Measurements from ENCODE around the gene FIGLA. TPM values are rescaled to one million over a fixed set of nuclear protein-coding genes. Genes with fewer than 3 reads are reported as not detected.
"Not testable (repeated sequence)": the region's sequence is repeated elsewhere in the genome, so short reads cannot be mapped to it uniquely, and the experiment has no call there.

FIGLA gene
- total and polyA plus RNA-seq, 5 donors, result not detected

DNA sequence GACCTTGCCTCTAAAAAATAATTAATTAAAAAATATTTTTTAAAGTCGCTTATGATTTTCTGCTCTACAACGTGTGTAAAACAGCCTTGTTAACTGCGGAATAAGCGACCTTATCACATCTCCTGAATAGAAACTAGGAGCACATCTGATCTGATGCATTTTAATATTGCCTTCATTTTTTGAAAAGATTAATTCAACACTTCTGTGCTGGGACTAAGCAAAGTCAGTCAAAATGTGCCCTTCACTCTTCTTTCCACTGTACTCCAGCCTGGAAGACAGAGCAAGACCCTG is 17.3 kb upstream of the FIGLA start:
- no peak for DNase-seq

DNA sequence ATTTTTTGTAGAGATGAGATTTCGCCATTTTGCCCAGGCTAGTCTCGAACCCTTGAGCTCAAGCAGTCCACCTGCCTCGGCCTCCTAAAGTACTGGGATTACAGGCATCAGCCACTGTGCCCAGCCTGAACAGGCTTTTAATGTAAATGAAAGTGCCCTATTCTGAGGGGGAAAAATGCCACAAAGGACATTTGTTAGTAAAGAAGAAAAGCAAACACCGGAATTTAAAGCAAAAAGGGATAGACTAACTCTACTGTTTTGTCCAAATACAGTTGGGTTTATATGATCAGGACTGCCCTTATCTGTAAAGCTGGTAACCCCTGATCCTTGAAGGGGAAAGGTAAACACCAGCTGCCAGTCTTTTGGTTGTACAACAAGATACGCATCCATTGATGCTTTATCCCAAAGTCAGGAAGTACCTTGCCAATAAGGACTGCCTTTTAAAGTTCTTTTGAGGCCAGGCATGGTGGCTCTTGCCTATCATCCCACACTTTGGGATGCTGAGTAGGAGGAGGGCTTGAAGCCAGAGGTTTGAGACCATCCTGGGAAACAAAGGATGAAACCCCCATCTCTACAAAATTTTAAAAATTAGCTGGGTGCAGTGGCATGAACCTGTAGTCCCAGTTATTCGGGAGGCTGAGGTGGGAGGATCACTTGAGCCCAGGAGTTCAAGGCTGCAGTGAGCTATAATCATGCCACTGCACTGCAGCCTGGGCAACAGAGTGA is 16.8 kb upstream of the FIGLA start:
- no peaks in the 10 kb centered on the region for H3K27me3 ChIP-seq (ENCODE audit: control insufficient read depth, insufficient read depth)
- no peak overlapping the region for H3K27ac ChIP-seq (ENCODE audit: low read length)
- intact Hi-C loops (cut with DNase I), result no loop called here
- no peak overlapping the region for H3K4me3 ChIP-seq (ENCODE audit: low read length)
- no peaks in the 10 kb centered on the region for H3K9me3 ChIP-seq (ENCODE audit: control insufficient read depth, low read length)
- 90% methylated on average over 6 of the region's 6 CpGs for WGBS
- ATAC-seq (no peak), DNase-seq (no peak)
- no peaks in the 10 kb centered on the region for H3K4me1 ChIP-seq (ENCODE audit: control insufficient read depth, insufficient read depth, low read length)

More for the DNA sequence above, 17.3 kb upstream of the FIGLA start:
- ATAC-seq, result no peak
- no peaks in the 10 kb centered on the region for H3K27me3 ChIP-seq (ENCODE audit: control insufficient read depth, insufficient read depth)
- no peak overlapping the region for H3K4me3 ChIP-seq (ENCODE audit: low read length)
- H3K9me3 ChIP-seq (ENCODE audit: control insufficient read depth, low read length), result no peaks in the 10 kb centered on the region
- WGBS, result 94% methylated on average over 4 of the region's 4 CpGs
- no peak overlapping the region for H3K27ac ChIP-seq (ENCODE audit: low read length)
- intact Hi-C loops (cut with DNase I), result no loop called here
- no peaks in the 10 kb centered on the region for H3K4me1 ChIP-seq (ENCODE audit: control insufficient read depth, insufficient read depth, low read length)

DNA sequence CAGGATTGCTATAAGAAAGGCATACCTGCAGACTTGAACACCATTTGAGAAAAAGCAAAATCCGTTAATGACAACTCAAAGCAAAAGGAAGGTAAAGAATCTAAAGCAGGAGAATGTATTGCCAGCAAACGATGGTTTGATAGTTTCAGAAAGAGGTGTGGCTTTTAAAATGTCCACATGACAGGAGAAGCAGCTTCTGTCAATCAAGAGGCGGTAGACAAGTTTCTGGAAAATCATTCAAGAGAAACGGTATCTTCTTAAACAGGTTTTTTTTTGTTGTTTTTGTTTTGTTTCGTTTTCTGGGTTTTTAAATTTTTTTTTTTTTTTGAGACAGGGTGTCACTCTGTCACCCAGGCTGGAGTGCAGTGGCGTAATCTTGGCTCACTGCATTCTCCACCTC is 16.2 kb upstream of the FIGLA start:
- ATAC-seq (no peak), DNase-seq (no peak)
- Histone ChIP-seq H3K27me3 (ENCODE audit: control insufficient read depth, insufficient read depth) (no peaks in the 10 kb centered on the region), H3K27ac (ENCODE audit: low read length) (no peak overlapping the region), H3K9me3 (ENCODE audit: control insufficient read depth, low read length) (no peaks in the 10 kb centered on the region), H3K4me3 (ENCODE audit: low read length) (no peak overlapping the region), H3K4me1 (ENCODE audit: control insufficient read depth, insufficient read depth, low read length) (no peaks in the 10 kb centered on the region)
- intact Hi-C loops (cut with DNase I), result no loop called here
- WGBS, result 67% methylated on average over 6 of the region's 6 CpGs

DNA sequence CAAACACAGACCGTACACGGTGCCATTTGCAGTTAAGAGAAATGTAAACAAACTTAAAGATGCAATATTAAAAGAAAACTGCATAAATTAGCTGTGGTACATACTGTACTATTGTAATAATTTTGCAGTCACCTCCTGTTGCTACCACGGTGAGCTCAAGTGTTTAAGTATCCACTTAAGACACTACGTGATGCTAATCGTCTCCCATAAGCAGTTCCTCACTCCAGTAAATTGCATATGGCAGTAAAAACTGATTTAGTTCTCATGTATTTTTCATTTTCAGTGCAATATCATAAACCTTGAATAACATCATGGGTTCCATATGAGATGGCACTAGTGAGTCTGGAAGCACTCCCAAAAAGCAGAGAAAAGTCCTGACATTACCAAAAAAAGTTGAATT is 15.6 kb upstream of the FIGLA start:
- Histone ChIP-seq H3K4me3 (ENCODE audit: low read length) (no peak overlapping the region), H3K27me3 (ENCODE audit: control insufficient read depth, insufficient read depth) (no peaks in the 10 kb centered on the region), H3K27ac (ENCODE audit: low read length) (no peak overlapping the region), H3K9me3 (ENCODE audit: control insufficient read depth, low read length) (no peaks in the 10 kb centered on the region), H3K4me1 (ENCODE audit: control insufficient read depth, insufficient read depth, low read length) (no peaks in the 10 kb centered on the region)
- DNase-seq (no peak), ATAC-seq (no peak)
- 63% methylated on average over 5 of the region's 5 CpGs for WGBS
- intact Hi-C loops (cut with DNase I), result no loop called here

DNA sequence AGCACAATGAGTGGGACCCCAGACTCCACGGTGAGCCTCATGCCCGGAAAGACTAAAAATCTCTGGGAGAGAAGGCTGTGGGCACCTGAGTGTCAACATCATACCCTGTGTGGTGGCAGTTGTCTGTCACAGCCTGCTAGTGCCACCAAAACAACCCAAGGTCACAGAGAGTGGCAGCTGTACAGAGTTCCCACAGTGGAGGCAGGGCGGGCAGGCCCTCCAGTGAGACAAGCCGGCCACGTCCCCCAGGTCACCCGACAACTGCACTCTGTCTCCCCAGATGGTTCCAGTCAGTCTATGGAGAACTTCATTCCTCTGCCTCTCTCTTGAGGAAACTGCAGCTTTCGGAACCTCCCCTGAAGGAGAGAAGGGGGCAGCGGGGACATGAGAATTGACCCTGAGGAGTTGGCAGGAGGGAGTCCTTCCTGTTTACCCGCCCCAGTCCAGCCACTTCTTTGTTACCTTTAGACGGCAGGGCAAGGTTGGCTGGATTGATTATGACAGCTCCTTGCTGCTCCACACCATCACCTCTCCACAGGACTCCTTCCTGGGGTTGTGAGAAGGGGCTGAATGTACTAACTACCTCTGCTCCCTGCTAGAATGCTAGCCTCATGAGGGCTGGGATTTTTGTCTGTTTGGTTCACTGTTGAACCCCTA is 11.3 kb upstream of the FIGLA start:
- ATAC-seq (no peak), DNase-seq (peak in 1 of 3 donors; percentile 15)
- H3K27me3 ChIP-seq (ENCODE audit: control insufficient read depth, insufficient read depth), result no peaks in the 10 kb centered on the region
- H3K4me3 ChIP-seq (ENCODE audit: low read length), result no peak overlapping the region
- H3K4me1 ChIP-seq (ENCODE audit: control insufficient read depth, insufficient read depth, low read length), result no peaks in the 10 kb centered on the region
- no peaks in the 10 kb centered on the region for H3K9me3 ChIP-seq (ENCODE audit: control insufficient read depth, low read length)
- no peak overlapping the region for H3K27ac ChIP-seq (ENCODE audit: low read length)
- WGBS, result 64% methylated on average over 10 of the region's 10 CpGs
- intact Hi-C loops (cut with DNase I), result no loop called here

DNA sequence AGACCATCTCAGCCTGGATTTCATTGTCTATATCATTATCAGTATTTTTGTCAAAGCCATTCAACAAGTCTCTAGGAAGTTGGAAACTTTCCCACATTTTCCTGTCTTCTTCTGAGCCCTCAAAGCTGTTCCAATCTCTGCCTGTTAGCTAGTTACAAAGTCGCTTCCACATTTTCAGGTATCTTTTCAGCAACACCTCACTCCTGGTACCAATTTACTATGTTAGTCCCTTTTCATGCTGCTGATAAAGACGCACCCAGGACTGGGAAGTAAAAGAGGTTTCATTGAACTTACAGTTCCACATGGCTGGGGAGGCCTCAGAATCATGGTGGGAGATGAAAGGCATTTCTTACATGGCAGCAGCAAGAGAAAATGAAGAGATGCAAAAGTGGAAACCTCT is 9.3 kb upstream of the FIGLA start:
- Histone ChIP-seq H3K4me3 (ENCODE audit: low read length) (no peak overlapping the region), H3K4me1 (ENCODE audit: control insufficient read depth, insufficient read depth, low read length) (no peaks in the 10 kb centered on the region), H3K27ac (ENCODE audit: low read length) (no peak overlapping the region), H3K27me3 (ENCODE audit: control insufficient read depth, insufficient read depth) (no peaks in the 10 kb centered on the region), H3K9me3 (ENCODE audit: control insufficient read depth, low read length) (no peaks in the 10 kb centered on the region)
- intact Hi-C loops (cut with DNase I), result no loop called here
- ATAC-seq (no peak), DNase-seq (no peak)
- 84% methylated on average over 2 of the region's 2 CpGs for WGBS

DNA sequence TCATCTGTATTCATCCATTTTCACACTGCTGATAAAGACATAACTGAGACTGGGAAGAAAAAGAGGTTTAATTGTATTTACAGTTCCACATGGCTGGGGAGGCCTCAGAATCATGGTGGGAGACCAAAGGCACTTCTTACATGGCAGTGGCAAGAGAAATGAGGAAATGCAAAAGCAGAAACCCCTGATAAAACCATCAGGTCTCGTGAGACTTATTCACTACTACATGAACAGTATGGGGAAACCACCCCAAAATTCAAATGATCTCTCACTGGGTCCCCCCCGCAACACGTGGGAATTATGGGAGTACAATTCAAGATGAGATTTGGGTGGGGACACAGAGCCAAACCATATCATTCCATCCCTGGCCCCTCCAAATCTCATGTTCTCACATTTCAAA is 7.6 kb upstream of the FIGLA start:
- intact Hi-C loops (cut with DNase I), result not testable (repeated sequence)
- 85% methylated on average over 3 of the region's 3 CpGs for WGBS

DNA sequence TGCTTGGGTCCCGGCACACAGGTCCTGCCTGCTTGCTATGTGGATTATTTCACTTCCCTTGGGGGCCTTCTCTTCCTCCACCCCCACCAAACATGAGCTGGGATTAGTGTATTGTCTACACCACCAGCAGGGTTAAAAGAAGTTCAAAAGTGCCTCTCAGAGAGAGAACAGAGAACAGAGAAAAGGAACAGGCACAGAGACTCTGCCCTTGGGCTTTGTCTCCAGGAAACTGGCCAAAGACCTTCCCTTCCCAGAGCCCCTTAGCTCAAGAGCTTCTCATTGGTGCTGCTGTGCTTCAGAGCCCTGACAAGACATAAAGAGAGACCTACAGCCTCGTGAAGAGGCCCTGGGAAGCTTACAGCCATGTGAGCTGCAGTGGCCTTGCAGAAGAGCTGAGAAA is 7.1 kb upstream of the FIGLA start:
- H3K9me3 ChIP-seq (ENCODE audit: control insufficient read depth, low read length), result no peaks in the 10 kb centered on the region
- H3K4me3 ChIP-seq (ENCODE audit: low read length), result no peak overlapping the region
- intact Hi-C loops (cut with DNase I), result no loop called here
- DNase-seq (no peak), ATAC-seq (no peak)
- 45% methylated on average over 2 of the region's 2 CpGs for WGBS
- no peaks in the 10 kb centered on the region for H3K27me3 ChIP-seq (ENCODE audit: control insufficient read depth, insufficient read depth)
- H3K4me1 ChIP-seq (ENCODE audit: control insufficient read depth, insufficient read depth, low read length), result no peaks in the 10 kb centered on the region
- no peak overlapping the region for H3K27ac ChIP-seq (ENCODE audit: low read length)

More for the DNA sequence above, 7.6 kb upstream of the FIGLA start:
- not testable (repeated sequence) for H3K27ac ChIP-seq (ENCODE audit: low read length); ATAC-seq; H3K27me3 ChIP-seq (ENCODE audit: control insufficient read depth, insufficient read depth); H3K4me1 ChIP-seq (ENCODE audit: control insufficient read depth, insufficient read depth, low read length); H3K9me3 ChIP-seq (ENCODE audit: control insufficient read depth, low read length); H3K4me3 ChIP-seq (ENCODE audit: low read length); DNase-seq

DNA sequence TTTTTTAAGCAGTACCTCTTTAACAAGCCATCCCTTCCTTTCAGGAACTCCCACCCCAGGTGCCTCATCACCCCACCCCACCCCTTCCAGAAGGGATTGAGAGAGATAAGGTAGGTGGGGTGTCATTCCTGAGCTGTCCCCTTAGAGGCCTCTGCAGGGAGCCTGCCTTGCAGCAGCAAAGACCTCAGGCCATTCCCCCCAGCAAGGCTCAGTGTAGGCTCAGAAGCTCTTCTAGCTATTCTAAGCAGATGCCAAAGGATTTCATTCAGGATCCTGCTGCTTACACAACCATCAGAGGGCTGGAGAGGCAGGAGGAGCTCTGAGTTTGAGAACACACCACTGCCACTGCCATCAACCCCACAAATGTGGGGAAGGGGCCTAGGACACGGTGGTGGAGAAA is 5.8 kb upstream of the FIGLA start:
- WGBS, result 78% methylated on average over 1 of the region's 1 CpG
- Histone ChIP-seq H3K27ac (ENCODE audit: low read length) (no peak overlapping the region), H3K4me1 (ENCODE audit: control insufficient read depth, insufficient read depth, low read length) (no peaks in the 10 kb centered on the region), H3K27me3 (ENCODE audit: control insufficient read depth, insufficient read depth) (no peaks in the 10 kb centered on the region), H3K4me3 (ENCODE audit: low read length) (no peak overlapping the region), H3K9me3 (ENCODE audit: control insufficient read depth, low read length) (no peaks in the 10 kb centered on the region)
- DNase-seq (no peak), ATAC-seq (no peak)
- intact Hi-C loops (cut with DNase I), result no loop called here

DNA sequence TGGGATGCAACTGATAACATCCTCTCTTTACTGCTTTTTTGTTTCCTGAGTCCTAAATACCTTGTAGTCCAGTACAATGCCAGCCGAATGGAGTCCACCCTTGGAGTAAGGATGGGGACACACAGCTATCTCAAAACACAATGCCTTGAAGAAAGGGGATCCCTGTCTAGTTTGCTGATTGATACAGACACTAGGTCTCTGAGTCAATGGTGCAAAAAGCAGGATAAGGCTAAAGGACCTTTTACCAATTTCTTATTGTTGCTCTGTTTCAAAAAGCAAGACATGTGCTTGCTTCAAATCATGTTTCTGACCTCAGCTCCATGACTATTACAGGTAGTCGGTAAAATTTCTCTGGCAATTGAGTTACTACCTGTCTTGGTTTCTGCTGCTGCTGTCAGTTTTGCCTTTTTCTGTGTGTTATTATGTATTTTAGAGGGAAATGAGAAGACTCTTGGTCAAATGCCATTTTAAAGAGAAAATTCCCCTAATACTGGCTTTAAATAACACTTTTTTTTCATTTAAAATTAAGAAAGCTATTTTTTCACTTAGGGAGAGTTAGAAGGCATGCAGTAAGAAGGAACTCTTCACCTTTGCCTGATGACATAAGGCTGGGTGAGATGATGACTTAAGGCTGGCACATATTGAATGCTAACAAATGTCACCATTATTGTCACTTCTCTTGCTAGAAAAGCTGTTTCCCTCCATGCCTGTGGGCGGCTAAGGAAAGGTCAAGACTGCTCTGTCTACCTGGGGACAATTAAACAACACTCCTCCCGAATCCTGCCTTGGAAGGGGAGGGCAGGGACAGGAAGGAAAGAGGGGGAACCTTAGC is 4.9 kb upstream of the FIGLA start:
- no peaks in the 10 kb centered on the region for H3K9me3 ChIP-seq (ENCODE audit: control insufficient read depth, low read length)
- H3K4me3 ChIP-seq (ENCODE audit: low read length), result no peak overlapping the region
- intact Hi-C loops (cut with DNase I), result no loop called here
- no peaks in the 10 kb centered on the region for H3K27me3 ChIP-seq (ENCODE audit: control insufficient read depth, insufficient read depth)
- DNase-seq (no peak), ATAC-seq (no peak)
- no peak overlapping the region for H3K27ac ChIP-seq (ENCODE audit: low read length)
- 68% methylated on average over 4 of the region's 4 CpGs for WGBS
- H3K4me1 ChIP-seq (ENCODE audit: control insufficient read depth, insufficient read depth, low read length), result no peaks in the 10 kb centered on the region

DNA sequence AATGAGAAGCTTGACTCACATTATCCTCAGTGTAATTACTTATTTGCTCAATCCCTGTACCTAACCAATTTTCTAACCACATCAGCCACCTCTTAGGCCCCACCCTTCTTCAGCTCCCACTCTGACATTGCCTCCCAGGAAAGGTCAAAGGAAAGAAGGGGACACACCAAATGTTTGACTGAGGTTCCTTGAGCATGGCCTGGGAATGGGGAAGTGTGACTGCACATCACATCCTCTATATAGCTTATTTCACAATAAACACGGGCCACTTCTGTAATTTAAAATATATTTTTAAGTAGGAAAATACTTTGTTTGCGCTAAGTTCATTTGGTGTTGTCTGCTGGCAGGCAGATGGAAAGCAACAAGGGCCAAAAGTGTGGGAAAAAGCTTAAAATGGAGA is 3.0 kb upstream of the FIGLA start:
- no peak for DNase-seq
- H3K9me3 ChIP-seq (ENCODE audit: control insufficient read depth, low read length), result no peaks in the 10 kb centered on the region
- intact Hi-C loops (cut with DNase I), result loop anchor here in 2 of 4 donors (5.0 kb wide), 1 partner anchor 154 kb away; no protein-coding TSS in a partner anchor
- 77% methylated on average over 2 of the region's 2 CpGs for WGBS
- no peak overlapping the region for H3K27ac ChIP-seq (ENCODE audit: low read length)
- H3K27me3 ChIP-seq (ENCODE audit: control insufficient read depth, insufficient read depth), result no peaks in the 10 kb centered on the region
- H3K4me1 ChIP-seq (ENCODE audit: control insufficient read depth, insufficient read depth, low read length), result no peaks in the 10 kb centered on the region
- no peak for ATAC-seq
- no peak overlapping the region for H3K4me3 ChIP-seq (ENCODE audit: low read length)
